ENCODE results near the gene ANXA8. TPM values are rescaled to one million over a fixed set of nuclear protein-coding genes. Genes with fewer than 3 reads are reported as not detected.

Gene ANXA8
- total RNA-seq: 0.32 and 0.52 TPM in 2 replicates

GRCh38 chr10:47483923-47484322 lies at the start of gene ANXA8:
Gene ANXA8, minus strand, starts transcription at chr10:47484115. Its CDS starts 182 bp downstream, at chr10:47483933.

GRCh38 chr10:47523475-47523874 lies 39.6 kb upstream of the ANXA8 start, which contains the start of gene AGAP9:
Gene AGAP9, minus strand, starts transcription at chr10:47523638. Its CDS starts 112 bp downstream, at chr10:47523526.

GRCh38 chr10:47491600-47491999 lies 7.7 kb upstream of the ANXA8 start, which contains the start of gene FAM25G:
Gene FAM25G, minus strand, starts transcription at chr10:47491700. Its CDS starts 26 bp downstream, at chr10:47491674.

Other genes starting within 250 kb of the ANXA8 start
- gene GDF10, start 183.9 kb downstream of the ANXA8 start, total RNA-seq: 7.7 and 152 TPM in 2 replicates
- gene GDF2, start 161.7 kb downstream of the ANXA8 start, total RNA-seq: not detected in 2 replicates
- not detected in 2 replicates for gene RBP3, start 135.8 kb downstream of the ANXA8 start, total RNA-seq
- 0.34 TPM in 1 of 2 replicates, not detected in the other for gene ZNF488, start 99.8 kb downstream of the ANXA8 start, total RNA-seq
- not detected in 2 replicates for gene FAM25G, start 7.6 kb upstream of the ANXA8 start, total RNA-seq
- 2.7 and 4.1 TPM in 2 replicates for gene AGAP9, start 39.5 kb upstream of the ANXA8 start, total RNA-seq